Activated B cell treated with CpG ODN at 0.5 μM for 24 hours (primary cell): ENCODE results near the gene TGFBR2. TPM values are rescaled to one million over a fixed set of nuclear protein-coding genes. Genes with fewer than 3 reads are reported as not detected.

Experiments used
- ATAC-seq: fragments of 200-7000 bp; cut with Tn5 transposase; one replicate; pipeline ENCODE4 v1.10.0; 2021; ENCODE audit warnings: low read depth, mild to moderate bottlenecking, moderate library complexity
- CTCF ChIA-PET: fragments of 350-600 bp; sonication (Branson Sonifier 250); formaldehyde crosslinking; loops from one replicate; lab custom pipeline; 2021; ENCODE audit warnings: antibody characterized with exemption; lab: Charles Lee
- POLR2A ChIA-PET: fragments of 350-600 bp; sonication (Branson Sonifier 250); formaldehyde crosslinking; loops from one replicate; lab custom pipeline; 2021; ENCODE audit warnings: antibody characterized with exemption; lab: Charles Lee
- DNase-seq: peaks from one replicate; pipeline ENCODE4 v3.0.0; 2022
- H3K27ac Mint-ChIP-seq: one replicate; pipeline ENCODE4 v1.8.0; 2020; ENCODE audit warnings: mixed read lengths
- H3K27me3 Mint-ChIP-seq: one replicate; pipeline ENCODE4 v1.8.0; 2021; ENCODE audit warnings: mixed read lengths
- H3K36me3 Mint-ChIP-seq: one replicate; pipeline ENCODE4 v1.8.0; 2021; ENCODE audit warnings: low read depth, mixed read lengths
- H3K4me1 Mint-ChIP-seq: one replicate; pipeline ENCODE4 v1.8.0; 2021; ENCODE audit warnings: mixed read lengths
- H3K4me3 Mint-ChIP-seq: one replicate; pipeline ENCODE4 v1.8.0; 2020; ENCODE audit warnings: mild to moderate bottlenecking, mixed read lengths
- H3K9me3 Mint-ChIP-seq: one replicate; pipeline ENCODE4 v1.8.0; 2020; ENCODE audit warnings: mixed read lengths
- CTCF ChIP-seq: fragments of 200-600 bp; IDR thresholded peaks from one replicate; pipeline ENCODE4 v1.8.0; 2022; ENCODE audit warnings: antibody characterized with exemption, mild to moderate bottlenecking
- intact Hi-C: fragments of 100-400 bp; cut with micrococcal nuclease; formaldehyde crosslinking; loops from one replicate; pipeline ENCODE4 v1.15.1; 2024
- total RNA-seq: library from RNA; stranded (reverse); gene quantifications from 2 replicates; pipeline ENCODE4 v1.2.3, GENCODE V29; 2022

Gene TGFBR2
- total RNA-seq, 1 donor from 2014 or later = 104 TPM

DNA sequence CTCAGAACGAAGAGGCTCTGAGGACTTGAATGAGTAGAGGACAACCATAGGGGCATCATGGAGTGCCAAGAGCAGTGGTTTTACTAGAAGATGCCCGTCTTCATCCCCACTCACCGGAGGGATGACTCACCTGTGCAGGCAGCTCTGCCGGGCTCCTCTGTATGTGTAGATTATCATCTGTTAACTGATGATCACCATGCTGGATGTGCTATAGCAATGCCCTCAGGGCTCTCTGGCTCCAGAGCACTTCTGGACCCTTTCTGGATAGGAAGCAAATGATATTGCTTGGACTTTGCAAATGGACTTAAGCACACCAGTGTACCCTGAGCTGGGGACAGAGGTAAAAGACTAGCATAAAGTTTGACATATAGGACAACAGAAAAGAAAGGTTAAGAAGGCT lies 10.2 kb upstream of the TGFBR2 start:
- no peak overlapping the region for H3K4me3 Mint-ChIP-seq
- CTCF ChIA-PET = no interaction called here
- no peaks in the 10 kb centered on the region for H3K36me3 Mint-ChIP-seq
- peaks cover 36% of the 10 kb centered on the region for H3K4me1 Mint-ChIP-seq
- DNase-seq (no peak), ATAC-seq (no peak)
- POLR2A ChIA-PET = interaction anchor here (0.5 to 2.9 kb wide), 2 partner anchors 10 to 562 kb away, joined by 4 to 9 read pairs; partner anchors contain the start of gene TGFBR2
- H3K27ac Mint-ChIP-seq = no peak overlapping the region
- intact Hi-C loops = no loop called here
- H3K9me3 Mint-ChIP-seq = no peaks in the 10 kb centered on the region
- H3K27me3 Mint-ChIP-seq = no peaks in the 10 kb centered on the region
- no peak for TF ChIP-seq CTCF

DNA sequence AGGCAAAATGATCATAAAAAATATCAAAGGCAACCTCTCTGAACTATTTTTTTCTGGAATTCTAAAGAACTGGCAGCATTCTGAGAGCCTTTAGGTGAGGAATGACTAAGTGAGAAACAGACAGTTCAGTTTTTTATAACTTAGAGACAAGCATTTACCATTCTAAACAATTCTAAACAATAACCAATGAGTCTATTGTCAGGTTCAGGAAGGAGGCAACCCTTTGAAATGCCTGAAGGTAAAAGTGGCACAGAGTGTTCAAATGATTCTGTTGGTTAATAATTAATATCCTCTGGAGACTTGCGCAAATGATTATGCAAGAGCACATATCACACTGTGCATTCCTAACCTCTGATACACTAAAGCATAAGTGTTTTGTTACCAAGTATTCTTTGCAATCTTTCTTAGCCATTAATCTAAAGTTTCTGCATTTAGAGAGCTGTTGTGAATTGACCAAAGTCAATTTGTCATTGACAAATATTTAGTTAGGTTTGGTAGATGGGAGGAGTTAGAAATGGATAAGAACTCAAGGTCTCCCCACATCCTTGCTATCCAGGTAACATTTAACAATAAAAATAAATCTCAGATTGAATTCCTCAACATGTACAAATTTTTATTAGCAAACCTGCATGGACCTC lies 9.2 kb upstream of the TGFBR2 start:
- no peaks in the 10 kb centered on the region for H3K27me3 Mint-ChIP-seq
- peaks cover 45% of the 10 kb centered on the region for H3K4me1 Mint-ChIP-seq
- H3K36me3 Mint-ChIP-seq = no peaks in the 10 kb centered on the region
- H3K4me3 Mint-ChIP-seq = no peak overlapping the region
- no peaks in the 10 kb centered on the region for H3K9me3 Mint-ChIP-seq
- POLR2A ChIA-PET = interaction anchor here (2.9 kb wide), 1 partner anchor 9 kb away, joined by 9 read pairs; the partner anchor contains the start of gene TGFBR2
- no peak overlapping the region for H3K27ac Mint-ChIP-seq
- no peak for DNase-seq
- no peak for ATAC-seq
- TF ChIP-seq CTCF = no peak
- intact Hi-C loops = no loop called here
- CTCF ChIA-PET = no interaction called here

DNA sequence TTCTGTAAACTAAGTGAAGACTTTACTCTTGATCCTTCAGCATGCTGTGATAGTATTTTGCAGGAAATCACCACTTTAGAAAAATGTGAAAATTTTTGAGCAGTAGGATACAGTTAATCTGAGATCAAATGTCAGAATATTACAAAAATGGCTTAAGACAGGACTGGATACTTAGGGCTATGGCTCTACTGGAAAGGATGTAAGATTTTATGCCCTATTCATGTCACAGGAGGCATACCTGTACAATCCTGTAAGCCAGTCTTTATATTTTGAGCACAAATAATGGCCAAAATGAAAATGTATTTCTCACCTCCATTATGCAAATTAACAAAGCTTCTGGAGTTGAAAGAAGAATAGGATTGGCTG lies 8.6 kb upstream of the TGFBR2 start:
- intact Hi-C loops = loop anchor here (2.0 kb wide), 1 partner anchor 15 kb away; no protein-coding TSS in a partner anchor
- H3K27ac Mint-ChIP-seq = no peak overlapping the region
- DNase-seq = no peak
- H3K4me3 Mint-ChIP-seq = no peak overlapping the region
- ATAC-seq = no peak
- ChIA-PET POLR2A (interaction anchor here (2.9 kb wide), 1 partner anchor 9 kb away, joined by 9 read pairs; the partner anchor contains the start of gene TGFBR2), CTCF (no interaction called here)
- peaks cover 50% of the 10 kb centered on the region for H3K4me1 Mint-ChIP-seq
- H3K9me3 Mint-ChIP-seq = no peaks in the 10 kb centered on the region
- H3K36me3 Mint-ChIP-seq = no peaks in the 10 kb centered on the region
- TF ChIP-seq CTCF = no peak
- H3K27me3 Mint-ChIP-seq = no peaks in the 10 kb centered on the region

DNA sequence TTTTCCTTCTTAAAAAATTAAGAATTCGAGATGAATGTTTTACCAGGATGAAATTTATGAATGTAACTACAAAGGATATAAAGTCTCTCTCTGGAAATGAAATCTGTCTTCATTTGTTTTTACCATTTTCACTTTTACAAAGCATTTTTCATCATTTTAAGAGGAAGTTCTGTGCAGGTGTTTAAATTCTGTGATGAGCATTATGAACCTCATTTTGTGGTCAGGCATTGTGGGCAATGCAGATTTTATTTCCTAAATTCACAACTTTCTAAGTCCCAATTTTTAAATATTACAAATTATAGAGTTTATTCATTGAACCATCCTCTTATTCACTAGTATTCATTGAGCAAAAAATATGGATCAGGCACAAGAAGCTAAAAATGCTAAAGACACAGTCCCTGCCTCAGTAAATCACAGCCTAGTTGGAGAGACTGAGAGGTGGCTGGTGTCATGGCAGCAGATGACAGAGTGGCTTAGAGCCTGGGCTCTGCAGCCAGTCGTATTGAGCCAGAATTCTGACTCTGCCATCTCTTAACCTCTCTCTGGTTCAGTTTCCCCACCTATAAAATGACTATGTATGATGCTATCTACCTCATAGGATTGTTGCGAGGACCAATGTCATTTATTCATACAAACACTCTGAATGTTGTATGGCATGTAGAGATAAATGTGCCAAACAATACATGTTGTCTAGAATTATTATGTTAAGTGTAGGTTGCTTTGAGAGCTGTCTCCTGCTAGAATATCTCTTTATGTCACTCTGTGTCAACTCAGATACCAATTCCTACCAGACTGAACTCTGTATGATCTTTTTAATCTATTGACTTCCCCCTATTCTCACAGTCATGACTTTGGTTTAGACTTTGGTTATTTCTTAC lies 7.5 kb upstream of the TGFBR2 start:
- Mint-ChIP-seq H3K9me3 (no peaks in the 10 kb centered on the region), H3K4me3 (peak overlapping the region; percentile 44), H3K27ac (peak overlapping the region; percentile 86), H3K36me3 (no peaks in the 10 kb centered on the region), H3K27me3 (no peaks in the 10 kb centered on the region), H3K4me1 (peaks cover 61% of the 10 kb centered on the region)
- ChIA-PET POLR2A (interaction anchor here (0.6 to 2.9 kb wide), 3 partner anchors 7 to 14 kb away, joined by 3 to 9 read pairs (median 7); partner anchors contain the start of gene TGFBR2), CTCF (no interaction called here)
- DNase-seq (no peak), ATAC-seq (peak; percentile 72)
- TF ChIP-seq CTCF = no peak
- intact Hi-C loops = loop anchor here (2.0 kb wide), 1 partner anchor 16 kb away; no protein-coding TSS in a partner anchor

- Mint-ChIP-seq H3K27ac (peak overlapping the region; percentile 66), H3K36me3 (no peaks in the 10 kb centered on the region), H3K4me3 (no peak overlapping the region), H3K9me3 (no peaks in the 10 kb centered on the region), H3K27me3 (no peaks in the 10 kb centered on the region), H3K4me1 (peaks cover 78% of the 10 kb centered on the region)
- ChIA-PET POLR2A (interaction anchor here (0.7 to 0.9 kb wide), 4 partner anchors 9 to 123 kb away, joined by 3 to 6 read pairs (median 4); no protein-coding TSS in a partner anchor), CTCF (no interaction called here)
- ATAC-seq (no peak), DNase-seq (no peak)
- intact Hi-C loops = loop anchor here (2.0 to 10.0 kb wide), 2 partner anchors 50 to 1354 kb away; no protein-coding TSS in a partner anchor
- TF ChIP-seq CTCF = no peak
Measured at GRCh38 chr3:30600572-30600971, 5.8 kb upstream of the TGFBR2 start.
